Activated gamma-delta T cell treated with Interleukin-2 at 50 U/mL for 16 hours (primary cell): ENCODE data around the gene ARHGDIG.
A peak's percentile ranks its signal among the peaks of the same experiment; 100 is the strongest.
"Not testable (repeated sequence)": the region's sequence is repeated elsewhere in the genome, so short reads cannot be mapped to it uniquely, and the experiment has no call there.

Experiments used
- DNase-seq: peaks from one replicate; pipeline ENCODE4 v3.0.0-alpha.2; 2020

The ARHGDIG gene

GRCh38 chr16:280552-280951 lies at the start of gene ARHGDIG:
TSS of gene ARHGDIG (plus strand) at chr16:280591. CDS start at chr16:280681, 90 bp downstream.
- no peak for DNase-seq

- no peak for DNase-seq
Observed at GRCh38 chr16:230949-231348, 49.4 kb upstream of the ARHGDIG start.

GRCh38 chr16:234468-235305 lies 45.7 kb upstream of the ARHGDIG start, which contains the start of gene FAM234A:
TSS of gene FAM234A (plus strand) at chr16:234821. CDS start at chr16:254414, 19,593 bp downstream.
- peak; percentile 94 for DNase-seq

- DNase-seq = no peak
Observed at GRCh38 chr16:239948-240277, 40.5 kb upstream of the ARHGDIG start.

GRCh38 chr16:240559-240958 lies 39.8 kb upstream of the ARHGDIG start:
- no peak for DNase-seq

GRCh38 chr16:242281-242680 lies 38.1 kb upstream of the ARHGDIG start:
- DNase-seq = no peak

- no peak for DNase-seq
Observed at GRCh38 chr16:243348-243747, 37.0 kb upstream of the ARHGDIG start.

- DNase-seq = no peak
Observed at GRCh38 chr16:245105-245504, 35.3 kb upstream of the ARHGDIG start.

- no peak for DNase-seq
Observed at GRCh38 chr16:247027-247426, 33.4 kb upstream of the ARHGDIG start.

GRCh38 chr16:249431-249830 lies 31.0 kb upstream of the ARHGDIG start:
- DNase-seq = no peak

GRCh38 chr16:252366-253337 lies 27.7 kb upstream of the ARHGDIG start:
- DNase-seq = no peak

GRCh38 chr16:253833-254232 lies 26.6 kb upstream of the ARHGDIG start:
- no peak for DNase-seq

- no peak for DNase-seq
Observed at GRCh38 chr16:254461-254860, 25.9 kb upstream of the ARHGDIG start.

GRCh38 chr16:255183-255582 lies 25.2 kb upstream of the ARHGDIG start:
- no peak for DNase-seq

- not testable (repeated sequence) for DNase-seq
Observed at GRCh38 chr16:258091-258490, 22.3 kb upstream of the ARHGDIG start.

GRCh38 chr16:259226-259625 lies 21.2 kb upstream of the ARHGDIG start:
- DNase-seq = no peak

- no peak for DNase-seq
Observed at GRCh38 chr16:259814-260253, 20.6 kb upstream of the ARHGDIG start.

- no peak for DNase-seq
Observed at GRCh38 chr16:260326-260725, 20.1 kb upstream of the ARHGDIG start.

- no peak for DNase-seq
Observed at GRCh38 chr16:261031-261691, 19.2 kb upstream of the ARHGDIG start.

- no peak for DNase-seq
Observed at GRCh38 chr16:262121-262745, 18.2 kb upstream of the ARHGDIG start.

- DNase-seq = no peak
Observed at GRCh38 chr16:263182-263774, 17.1 kb upstream of the ARHGDIG start.

- no peak for DNase-seq
Observed at GRCh38 chr16:263944-264343, 16.4 kb upstream of the ARHGDIG start.
